Endothelial cell of umbilical vein (primary cell): Measurements from ENCODE around the gene OR11L1. TPM values are rescaled to one million over a fixed set of nuclear protein-coding genes. Genes with fewer than 3 reads are reported as not detected.

Source experiments
- BruUV-seq: library from RNA; stranded (reverse); fragments of 400-500 nt; replicated peaks from 2 replicates; lab custom pipeline; 2021; lab: Mats Ljungman, UMichigan
- CTCF ChIA-PET: fragments of 300-600, 350-600 bp; sonication (Branson Sonifier 250); formaldehyde crosslinking; loops from one replicate; lab custom pipeline; 2021; ENCODE audit warnings: antibody characterized with exemption, inconsistent platforms; lab: Charles Lee
- POLR2A ChIA-PET: fragments of 300-600, 350-600 bp; sonication (Branson Sonifier 250); formaldehyde crosslinking; loops from one replicate; lab custom pipeline; 2021; ENCODE audit warnings: antibody characterized with exemption, inconsistent platforms; lab: Charles Lee
- DNase-seq: peaks from one replicate; pipeline ENCODE4 v3.0.0-alpha.2; 2011; ENCODE audit warnings: low read depth, low spot score
- FAIRE-seq: peaks from 2 replicates; lab custom pipeline; 2011; peaks lifted over from hg19 to GRCh38; lab: Jason Lieb, UNC
- H2AFZ ChIP-seq: 2 replicates; pipeline ENCODE4 v1.6.0; 2012; ENCODE audit warnings: low read depth, low read length, control low read depth, inconsistent platforms
- H3K27ac ChIP-seq: 2 replicates; pipeline ENCODE4 v1.5.1; 2011; ENCODE audit warnings: low read depth, mild to moderate bottlenecking, control low read depth, low read length, moderate library complexity; ENCODE audit not compliant: insufficient read depth
- H3K27me3 ChIP-seq, 2 experiments: 2 replicates each; pipeline versions ENCODE4 v1.6.0 to v1.6.1; 2011; ENCODE audit warnings: low read length in 2 of 2, mixed read lengths in 1 of 2; ENCODE audit not compliant: control insufficient read depth in 2 of 2, insufficient read depth in 2 of 2
- H3K36me3 ChIP-seq, 2 experiments: 2 replicates in 1 of 2; 3 replicates in 1 of 2; pipeline ENCODE4 v1.5.1; 2011; ENCODE audit warnings: low read length in 2 of 2, mild to moderate bottlenecking in 1 of 2, moderate library complexity in 1 of 2; ENCODE audit not compliant: control insufficient read depth in 2 of 2, insufficient read depth in 2 of 2; ENCODE audit errors: extremely low read depth in 1 of 2
- H3K4me1 ChIP-seq: 3 replicates; pipeline ENCODE4 v1.5.1; 2011; ENCODE audit warnings: mild to moderate bottlenecking, low read length; ENCODE audit not compliant: control insufficient read depth, insufficient read depth; ENCODE audit errors: extremely low read depth
- H3K4me2 ChIP-seq: 2 replicates; pipeline ENCODE4 v1.6.1; 2011; ENCODE audit warnings: low read length, control low read depth, mixed read lengths; ENCODE audit not compliant: insufficient read depth
- H3K4me3 ChIP-seq, 3 experiments: fragments of 200-600 bp in 1 of 3; sonication (generic), shearing (Covaris generic) in 1 of 3; replicated peaks in 1 of 3; 2 replicates each; pipeline ENCODE4 v1.5.1; 2011 to 2016; ENCODE audit warnings: control low read depth in 3 of 3, low read length in 3 of 3, mild to moderate bottlenecking in 2 of 3, inconsistent platforms in 1 of 3, low read depth in 1 of 3, moderate library complexity in 1 of 3; ENCODE audit not compliant: insufficient read depth in 1 of 3
- H3K79me2 ChIP-seq: 2 replicates; pipeline ENCODE4 v1.6.0; 2012; ENCODE audit warnings: low read length, inconsistent platforms; ENCODE audit not compliant: control insufficient read depth, insufficient read depth
- H3K9ac ChIP-seq: replicated peaks from 2 replicates; pipeline ENCODE3; 2011; ENCODE audit warnings: low read length, control low read depth; ENCODE audit not compliant: insufficient read depth; ENCODE audit errors: extremely low read depth
- H3K9me1 ChIP-seq: replicated peaks from 3 replicates; pipeline ENCODE4 v1.6.0; 2011; ENCODE audit warnings: mild to moderate bottlenecking, low read length; ENCODE audit not compliant: control insufficient read depth, insufficient read depth; ENCODE audit errors: extremely low read depth
- H3K9me3 ChIP-seq: replicated peaks from 2 replicates; pipeline ENCODE4 v1.5.1; 2012; ENCODE audit warnings: low read length, inconsistent platforms; ENCODE audit not compliant: control insufficient read depth, insufficient read depth
- H4K20me1 ChIP-seq: replicated peaks from 2 replicates; pipeline ENCODE3; 2011; ENCODE audit warnings: mild to moderate bottlenecking, low read length; ENCODE audit not compliant: control insufficient read depth, insufficient read depth; ENCODE audit errors: extremely low read depth
- EZH2 ChIP-seq: IDR thresholded peaks from 2 replicates; pipeline ENCODE4 v1.6.1; 2012; ENCODE audit warnings: borderline replicate concordance, low read depth, mild to moderate bottlenecking, moderate library complexity, low read length, inconsistent platforms; ENCODE audit not compliant: severe bottlenecking
- JUN ChIP-seq: IDR thresholded peaks from 2 replicates; pipeline ENCODE4 v1.6.1; 2011; ENCODE audit warnings: borderline replicate concordance, low read depth; ENCODE audit not compliant: insufficient read length, insufficient read depth
- POLR2A ChIP-seq: IDR thresholded peaks from 2 replicates; pipeline ENCODE4 v1.6.1; 2012; ENCODE audit warnings: low read depth, mild to moderate bottlenecking, control low read depth, low read length
- dilution Hi-C: fragments of 300-500 bp; cut with MboI; formaldehyde crosslinking; loops from one replicate; pipeline ENCODE4 v1.15.0; 2019; ENCODE audit warnings: low sequenced_read_pairs; ENCODE audit not compliant: extremely low pct_ligation_motif_present
- intact Hi-C: fragments of 100-400 bp; cut with micrococcal nuclease; formaldehyde crosslinking; loops from one replicate; pipeline ENCODE4 v1.10.0; 2022
- polyA plus RNA-seq, 4 experiments: library from polyadenylated mRNA; depleted of rRNA in 3 of 4; stranded (reverse) in 3 of 4; unstranded in 1 of 4; fragments of >200 nt; gene quantifications; 2 replicates each; pipeline versions ENCODE4 v1.2.1 to v1.2.3, GENCODE V29; 2011 to 2012; ENCODE audit warnings: missing spikeins in 1 of 4
- total RNA-seq: library from RNA; stranded (reverse); gene quantifications from 2 replicates; pipeline ENCODE4 v1.2.3, GENCODE V29; 2021
- TF ChIP-seq, protein P1 (sequence below): IDR thresholded peaks from 2 replicates; pipeline ENCODE4 v1.6.1; 2011; ENCODE audit not compliant: insufficient read depth, insufficient read length
- TF ChIP-seq, protein P2 (sequence below), 2 donors: IDR thresholded peaks; 1 replicate in 1 of 2; 2 replicates in 1 of 2; pipeline ENCODE4 v1.5.1; 2011; ENCODE audit warnings: low read length in 2 of 2, mild to moderate bottlenecking in 2 of 2, moderate library complexity in 2 of 2, control low read depth in 1 of 2, inconsistent platforms in 1 of 2, low read depth in 1 of 2; ENCODE audit not compliant: insufficient read depth in 1 of 2; ENCODE audit errors: extremely low read depth in 1 of 2

OR11L1 gene
- total and polyA plus RNA-seq, 2 donors (not counting 3 experiments of a cell fraction or from before 2014, with no cell fraction given): not detected

DNA sequence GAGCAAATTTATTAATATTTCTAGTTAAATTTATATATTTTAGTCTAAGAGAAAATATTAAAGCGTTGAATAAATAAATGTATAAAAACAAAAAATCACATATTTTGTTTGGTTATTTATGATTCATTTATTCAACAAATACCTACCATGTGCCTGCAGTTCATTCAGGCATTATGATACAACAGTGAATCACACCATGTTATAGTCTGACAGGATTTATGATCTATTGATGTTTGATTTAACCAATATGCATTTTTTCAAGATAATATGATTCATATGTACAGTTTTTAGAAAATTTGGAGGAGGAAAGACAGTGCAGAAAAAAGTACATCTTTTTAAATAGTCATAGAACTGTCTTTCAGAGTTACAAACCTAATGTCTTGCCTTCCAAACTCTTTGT is 7.9 kb upstream of the OR11L1 start:
- intact Hi-C loops (no loop called here), dilution Hi-C loops (no loop called here)
- H3K27ac ChIP-seq: no peak overlapping the region
- no peaks in the 10 kb centered on the region for H3K9me1 ChIP-seq
- no TSS peak for BruUV-seq
- no peak overlapping the region for H2AFZ ChIP-seq
- CTCF ChIA-PET: no interaction called here
- no peaks in the 10 kb centered on the region for H3K9me3 ChIP-seq
- no peak overlapping the region for H3K9ac ChIP-seq
- no peaks in the 10 kb centered on the region for H3K79me2 ChIP-seq
- H3K4me2 ChIP-seq: no peak overlapping the region
- no peak for FAIRE-seq
- no peak overlapping the region for H3K4me3 ChIP-seq
- H3K4me1 ChIP-seq: no peaks in the 10 kb centered on the region
- H3K27me3 ChIP-seq: no peaks in the 10 kb centered on the region
- no peaks in the 10 kb centered on the region for H4K20me1 ChIP-seq
- POLR2A ChIA-PET: no interaction called here
- DNase-seq: no peak
- H3K36me3 ChIP-seq: no peaks in the 10 kb centered on the region
- TF ChIP-seq JUN (no peak), EZH2 (no peak)
- TF ChIP-seq, protein P1, sequence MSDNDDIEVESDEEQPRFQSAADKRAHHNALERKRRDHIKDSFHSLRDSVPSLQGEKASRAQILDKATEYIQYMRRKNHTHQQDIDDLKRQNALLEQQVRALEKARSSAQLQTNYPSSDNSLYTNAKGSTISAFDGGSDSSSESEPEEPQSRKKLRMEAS: no peak
- TF ChIP-seq, protein P2, sequence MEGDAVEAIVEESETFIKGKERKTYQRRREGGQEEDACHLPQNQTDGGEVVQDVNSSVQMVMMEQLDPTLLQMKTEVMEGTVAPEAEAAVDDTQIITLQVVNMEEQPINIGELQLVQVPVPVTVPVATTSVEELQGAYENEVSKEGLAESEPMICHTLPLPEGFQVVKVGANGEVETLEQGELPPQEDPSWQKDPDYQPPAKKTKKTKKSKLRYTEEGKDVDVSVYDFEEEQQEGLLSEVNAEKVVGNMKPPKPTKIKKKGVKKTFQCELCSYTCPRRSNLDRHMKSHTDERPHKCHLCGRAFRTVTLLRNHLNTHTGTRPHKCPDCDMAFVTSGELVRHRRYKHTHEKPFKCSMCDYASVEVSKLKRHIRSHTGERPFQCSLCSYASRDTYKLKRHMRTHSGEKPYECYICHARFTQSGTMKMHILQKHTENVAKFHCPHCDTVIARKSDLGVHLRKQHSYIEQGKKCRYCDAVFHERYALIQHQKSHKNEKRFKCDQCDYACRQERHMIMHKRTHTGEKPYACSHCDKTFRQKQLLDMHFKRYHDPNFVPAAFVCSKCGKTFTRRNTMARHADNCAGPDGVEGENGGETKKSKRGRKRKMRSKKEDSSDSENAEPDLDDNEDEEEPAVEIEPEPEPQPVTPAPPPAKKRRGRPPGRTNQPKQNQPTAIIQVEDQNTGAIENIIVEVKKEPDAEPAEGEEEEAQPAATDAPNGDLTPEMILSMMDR (IDR thresholded peaks at IDR 0.05; ENCODE audit: extremely low read depth in 1 of 2, insufficient read depth in 1 of 2, low read depth in 1 of 2, low read length in 2 of 2): no peak

DNA sequence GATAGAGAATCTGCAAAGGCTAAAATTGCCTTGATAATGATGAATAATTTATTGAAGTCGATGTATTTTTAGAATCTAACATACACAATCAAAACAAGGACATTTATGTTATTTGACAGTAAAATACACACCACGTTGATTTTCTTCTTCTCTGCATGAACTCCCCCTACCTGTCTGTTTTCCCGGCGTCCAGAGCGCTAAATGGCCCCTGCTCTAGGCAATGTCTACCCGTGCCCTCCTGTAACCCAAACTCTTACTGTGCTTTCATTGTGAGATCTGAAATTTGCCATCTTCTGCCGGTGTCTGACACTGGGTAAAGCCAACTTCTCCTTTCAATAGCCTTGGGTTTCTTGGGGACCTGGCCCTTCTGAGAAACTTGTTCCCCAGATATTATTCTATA is 6.7 kb upstream of the OR11L1 start:
- no peak for TF ChIP-seq POLR2A
- no peak for TF ChIP-seq EZH2
- TF ChIP-seq, protein P1: no peak
- Histone ChIP-seq H3K4me3 (no peak overlapping the region), H3K27ac (no peak overlapping the region), H2AFZ (no peak overlapping the region), H4K20me1 (no peaks in the 10 kb centered on the region), H3K9me1 (no peaks in the 10 kb centered on the region), H3K4me2 (no peak overlapping the region), H3K79me2 (no peaks in the 10 kb centered on the region), H3K9me3 (peaks cover 2% of the 10 kb centered on the region), H3K4me1 (no peaks in the 10 kb centered on the region), H3K36me3 (no peaks in the 10 kb centered on the region), H3K27me3 (no peaks in the 10 kb centered on the region), H3K9ac (no peak overlapping the region)
- FAIRE-seq (no peak), DNase-seq (no peak)
- ChIA-PET POLR2A (no interaction called here), CTCF (no interaction called here)
- intact Hi-C loops (no loop called here), dilution Hi-C loops (no loop called here)
- no TSS peak for BruUV-seq
